ENCODE results near the gene DSCAM.

DNA sequence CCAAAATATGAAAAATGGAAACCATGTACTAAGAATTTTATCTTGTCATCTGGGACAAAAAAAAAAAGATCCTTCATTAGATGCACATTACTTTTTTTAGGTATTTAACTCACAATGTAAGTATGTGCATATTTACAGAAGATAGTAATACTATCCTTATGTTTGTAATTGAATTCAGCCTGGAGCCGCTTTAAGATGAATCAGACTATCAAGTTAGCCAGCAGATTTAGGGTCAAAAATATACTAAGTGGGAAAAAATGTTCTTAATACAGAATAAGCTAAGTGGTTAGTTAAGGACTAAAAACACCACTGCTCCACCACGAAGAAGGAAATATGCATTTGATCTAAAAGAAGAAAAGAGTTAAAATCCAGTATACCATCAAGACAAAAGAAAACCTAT lies 49.1 kb downstream of the DSCAM start:
- TF ChIP-seq POLR2A (IDR thresholded peaks at IDR 0.05) (no peak), CTCF (IDR thresholded peaks at IDR 0.05) (no peak)

Data from uterus (tissue), 2 donors.